Lung (tissue), 12 donors: ENCODE results near the gene COG5. TPM values are rescaled to one million over a fixed set of nuclear protein-coding genes. Genes with fewer than 3 reads are reported as not detected.

Source experiments
- ATAC-seq: fragments of 200-7000 bp; cut with Tn5 transposase; one replicate; pipeline ENCODE4 v1.9.1; 2020; ENCODE audit warnings: moderate number of reproducible peaks; ENCODE audit not compliant: insufficient read depth, low FRiP score
- DNase-seq, 3 donors: peaks; one replicate each; pipeline ENCODE4 v3.0.0-alpha.2; 2013 to 2017
- H3K27ac ChIP-seq, 2 donors: one replicate each; pipeline ENCODE4 v1.5.1; 2013; ENCODE audit warnings: mild to moderate bottlenecking in 2 of 2, moderate library complexity in 2 of 2, control low read depth in 1 of 2, inconsistent platforms in 1 of 2, low read depth in 1 of 2, low read length in 1 of 2
- H3K27me3 ChIP-seq, 3 donors: one replicate each; pipeline ENCODE4 v1.5.1; 2013; ENCODE audit warnings: low read length in 2 of 3; ENCODE audit not compliant: control insufficient read depth in 3 of 3, insufficient read depth in 3 of 3
- H3K36me3 ChIP-seq, 4 donors: one replicate each; pipeline ENCODE4 v1.5.1; 2013; ENCODE audit warnings: low read length in 4 of 4, mild to moderate bottlenecking in 1 of 4, moderate library complexity in 1 of 4; ENCODE audit not compliant: control insufficient read depth in 4 of 4, insufficient read depth in 4 of 4
- H3K4me1 ChIP-seq, 5 donors: one replicate each; pipeline ENCODE4 v1.5.1; 2013; ENCODE audit warnings: low read length in 5 of 5, mild to moderate bottlenecking in 2 of 5, moderate library complexity in 1 of 5; ENCODE audit not compliant: control insufficient read depth in 5 of 5, insufficient read depth in 5 of 5
- H3K4me3 ChIP-seq: one replicate; pipeline ENCODE4 v1.5.1; 2013; ENCODE audit warnings: mild to moderate bottlenecking, control low read depth, moderate library complexity
- H3K9ac ChIP-seq, 2 donors: one replicate each; pipeline ENCODE4 v1.5.1; 2013; ENCODE audit warnings: low read length in 2 of 2, control low read depth in 1 of 2; ENCODE audit not compliant: insufficient read depth in 1 of 2
- H3K9me3 ChIP-seq, 4 donors: one replicate each; pipeline ENCODE4 v1.5.1; 2013; ENCODE audit warnings: low read length in 3 of 4, mild to moderate bottlenecking in 1 of 4, moderate library complexity in 1 of 4; ENCODE audit not compliant: control insufficient read depth in 4 of 4, insufficient read depth in 3 of 4
- WGBS, 2 donors: extraction: QIAGEN DNeasy Blood & Tissue Kit; methylation state at CpG; one replicate each; pipeline ENCODE4 v1.1.7; 2013; 5-methylcytosine and 5-hydroxymethylcytosine counted together
- polyA plus RNA-seq, 2 donors: library from polyadenylated mRNA; stranded (reverse); fragments of 200-250 nt; gene quantifications; one replicate each; pipeline ENCODE4 v1.2.1, GENCODE V29; 2013
- total RNA-seq, 2 donors: library from RNA; depleted of rRNA in 1 of 2; stranded (reverse); fragments of >200 nt in 1 of 2; gene quantifications; one replicate each; pipeline ENCODE4 v1.2.1, GENCODE V29; 2014 to 2021
- TF ChIP-seq, protein P1 (sequence below): IDR thresholded peaks from 2 replicates; pipeline ENCODE4 v1.5.1; 2012; ENCODE audit warnings: mild to moderate bottlenecking; ENCODE audit errors: control extremely low read depth, extremely low read depth
- donor health status: control.
- donor health status: control.
- donor health status: Bipolar disorder and iron deficiency.
- donor health status: healthy.
- donor health status: DM: yes; HTN: yes; CAD: no.

The COG5 gene
- total and polyA plus RNA-seq, 4 donors: 5.6 to 101 (median 27.2) TPM

DNA sequence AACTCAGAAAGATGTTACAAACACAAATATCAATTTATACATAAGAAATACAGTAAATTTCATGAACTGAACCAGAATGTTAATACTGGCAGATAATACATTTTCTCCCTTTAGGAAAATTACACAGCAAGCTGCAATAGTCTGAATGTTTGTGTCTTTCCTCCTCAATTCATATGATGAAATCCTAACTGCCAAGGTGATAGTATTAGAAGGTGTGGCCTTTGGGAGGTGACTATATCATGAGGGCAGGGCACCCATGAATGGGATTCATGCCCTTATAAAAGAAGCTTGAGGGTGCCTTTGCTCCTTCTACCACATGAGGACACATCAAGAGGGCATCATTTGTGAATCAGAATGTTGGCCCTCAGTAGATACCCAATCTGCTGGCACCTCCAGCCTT, 158.2 kb downstream of the COG5 start:
- ATAC-seq (no peak), DNase-seq (no peak)
- H3K9ac ChIP-seq: no peak overlapping the region
- no peak overlapping the region for H3K4me3 ChIP-seq
- peaks cover 0 to 3% (median under 1%) of the 10 kb centered on the region in 4 donors for H3K36me3 ChIP-seq
- H3K9me3 ChIP-seq: no peaks in the 10 kb centered on the region
- H3K27ac ChIP-seq: no peak overlapping the region
- H3K27me3 ChIP-seq: no peaks in the 10 kb centered on the region
- peaks cover 0 to 7% (median 0%) of the 10 kb centered on the region in 5 donors for H3K4me1 ChIP-seq
- TF ChIP-seq, protein P1, sequence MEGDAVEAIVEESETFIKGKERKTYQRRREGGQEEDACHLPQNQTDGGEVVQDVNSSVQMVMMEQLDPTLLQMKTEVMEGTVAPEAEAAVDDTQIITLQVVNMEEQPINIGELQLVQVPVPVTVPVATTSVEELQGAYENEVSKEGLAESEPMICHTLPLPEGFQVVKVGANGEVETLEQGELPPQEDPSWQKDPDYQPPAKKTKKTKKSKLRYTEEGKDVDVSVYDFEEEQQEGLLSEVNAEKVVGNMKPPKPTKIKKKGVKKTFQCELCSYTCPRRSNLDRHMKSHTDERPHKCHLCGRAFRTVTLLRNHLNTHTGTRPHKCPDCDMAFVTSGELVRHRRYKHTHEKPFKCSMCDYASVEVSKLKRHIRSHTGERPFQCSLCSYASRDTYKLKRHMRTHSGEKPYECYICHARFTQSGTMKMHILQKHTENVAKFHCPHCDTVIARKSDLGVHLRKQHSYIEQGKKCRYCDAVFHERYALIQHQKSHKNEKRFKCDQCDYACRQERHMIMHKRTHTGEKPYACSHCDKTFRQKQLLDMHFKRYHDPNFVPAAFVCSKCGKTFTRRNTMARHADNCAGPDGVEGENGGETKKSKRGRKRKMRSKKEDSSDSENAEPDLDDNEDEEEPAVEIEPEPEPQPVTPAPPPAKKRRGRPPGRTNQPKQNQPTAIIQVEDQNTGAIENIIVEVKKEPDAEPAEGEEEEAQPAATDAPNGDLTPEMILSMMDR: no peak

DNA sequence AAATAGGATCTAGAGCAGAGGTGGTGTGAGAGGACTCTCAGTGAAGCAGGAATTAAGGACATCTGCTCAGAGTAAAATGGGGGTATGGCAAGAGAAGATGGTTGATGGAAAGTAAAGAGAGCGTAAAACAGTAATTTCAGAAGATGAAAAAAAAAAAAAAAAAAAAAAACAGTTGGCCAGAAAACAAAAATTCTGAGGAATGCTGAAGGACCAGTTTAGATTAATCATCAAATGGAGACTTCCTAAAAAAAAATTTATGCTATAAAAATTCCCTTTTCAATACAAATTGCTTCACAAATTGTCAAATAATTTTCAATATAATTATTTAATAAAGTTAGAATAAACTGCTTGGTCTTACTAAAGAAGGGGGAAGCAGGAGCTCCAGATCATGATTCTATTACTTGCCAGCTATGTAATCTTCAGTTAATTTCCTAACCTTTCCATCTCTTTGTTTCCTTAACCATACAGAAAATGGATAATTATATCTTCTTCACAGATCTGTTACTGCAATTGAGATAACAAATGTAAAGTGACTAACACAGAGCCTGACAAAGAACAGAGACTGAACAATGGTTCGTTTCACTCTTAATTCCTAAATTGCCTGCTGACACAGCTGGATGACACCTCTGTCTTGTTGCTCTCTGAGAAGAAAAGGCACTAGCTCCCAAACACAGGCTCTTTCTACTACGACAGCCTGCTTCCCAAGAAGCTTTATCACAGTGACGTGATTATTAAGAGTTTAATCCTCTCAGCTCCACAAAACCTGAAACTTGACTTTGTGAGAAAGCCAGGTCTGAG, 158.8 kb downstream of the COG5 start:
- no peak overlapping the region for H3K9ac ChIP-seq
- no peak for DNase-seq

DNA sequence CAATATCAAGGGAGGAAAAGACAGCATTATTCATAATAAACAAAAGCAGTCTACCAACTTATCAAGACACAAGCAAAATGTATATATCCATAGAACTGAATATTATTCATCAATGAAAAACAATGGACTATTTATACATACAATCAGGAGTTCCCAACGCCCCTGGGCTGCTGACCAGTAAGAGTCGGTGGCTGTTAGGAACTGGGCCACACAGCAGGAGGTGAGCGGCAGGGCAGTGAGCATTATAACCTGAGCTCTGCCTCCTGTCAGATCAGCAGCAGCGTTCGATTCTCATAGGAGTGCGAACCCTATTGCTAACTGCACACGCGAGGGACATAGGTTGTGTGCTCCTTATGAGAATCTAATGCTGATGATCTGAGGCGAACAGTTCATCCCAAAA, 165.6 kb downstream of the COG5 start:
- TF ChIP-seq, protein P1: no peak
- DNase-seq (no peak), ATAC-seq (no peak)
- Histone ChIP-seq H3K9ac (no peak overlapping the region), H3K9me3 (no peaks in the 10 kb centered on the region), H3K27ac (no peak overlapping the region), H3K4me3 (no peak overlapping the region), H3K4me1 (no peaks in the 10 kb centered on the region), H3K27me3 (no peaks in the 10 kb centered on the region), H3K36me3 (no peaks in the 10 kb centered on the region)
- WGBS, 2 donors: 91 to 95% methylated on average over 9 of the region's 9 CpGs

More for the DNA sequence above, 158.8 kb downstream of the COG5 start:
- H3K36me3 ChIP-seq: peaks cover 0 to 1% (median 0%) of the 10 kb centered on the region in 4 donors
- TF ChIP-seq, protein P1: no peak
- WGBS, 2 donors: 90 to 91% methylated on average over 4 of the region's 4 CpGs
- no peak overlapping the region for H3K4me3 ChIP-seq
- H3K4me1 ChIP-seq: peaks cover 0 to 7% (median 0%) of the 10 kb centered on the region in 5 donors
- H3K27me3 ChIP-seq: no peaks in the 10 kb centered on the region
- no peaks in the 10 kb centered on the region for H3K9me3 ChIP-seq
- H3K27ac ChIP-seq: no peak overlapping the region
- ATAC-seq: no peak

DNA sequence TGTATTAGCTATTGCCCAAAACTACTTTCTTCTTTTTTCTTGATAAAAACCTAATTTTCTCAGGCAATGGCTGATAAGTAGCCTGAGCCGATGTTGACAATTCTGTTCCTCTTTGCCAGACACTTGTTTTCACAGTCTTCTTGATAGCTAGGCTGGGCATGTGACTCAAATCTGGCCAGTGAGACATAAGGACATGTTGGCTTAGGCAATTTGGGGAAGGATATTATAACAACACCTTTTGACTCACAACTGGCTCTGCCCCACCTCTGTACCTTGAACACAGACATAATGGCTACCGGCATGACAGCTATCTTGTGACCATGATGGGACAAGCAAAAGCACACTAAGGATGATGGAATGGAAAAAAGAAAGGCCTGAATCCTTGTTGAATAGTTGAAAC, 166.7 kb downstream of the COG5 start:
- no peak for ATAC-seq
- Histone ChIP-seq H3K9me3 (no peaks in the 10 kb centered on the region), H3K27ac (no peak overlapping the region), H3K36me3 (no peaks in the 10 kb centered on the region), H3K27me3 (no peaks in the 10 kb centered on the region), H3K4me3 (no peak overlapping the region), H3K9ac (no peak overlapping the region), H3K4me1 (no peaks in the 10 kb centered on the region)
- WGBS, 2 donors: 87 to 94% methylated on average over 2 of the region's 2 CpGs
- no peak for DNase-seq
- TF ChIP-seq, protein P1: no peak
